NCI-H510A treated with DMSO at 0.1 percent for 48 hours (cell line): ENCODE data around the gene H3-3A.

Experiments used
- DNase-seq: peaks from one replicate; lab custom pipeline; 2025; lab: John Stamatoyannopoulos, UW

The H3-3A gene

DNA sequence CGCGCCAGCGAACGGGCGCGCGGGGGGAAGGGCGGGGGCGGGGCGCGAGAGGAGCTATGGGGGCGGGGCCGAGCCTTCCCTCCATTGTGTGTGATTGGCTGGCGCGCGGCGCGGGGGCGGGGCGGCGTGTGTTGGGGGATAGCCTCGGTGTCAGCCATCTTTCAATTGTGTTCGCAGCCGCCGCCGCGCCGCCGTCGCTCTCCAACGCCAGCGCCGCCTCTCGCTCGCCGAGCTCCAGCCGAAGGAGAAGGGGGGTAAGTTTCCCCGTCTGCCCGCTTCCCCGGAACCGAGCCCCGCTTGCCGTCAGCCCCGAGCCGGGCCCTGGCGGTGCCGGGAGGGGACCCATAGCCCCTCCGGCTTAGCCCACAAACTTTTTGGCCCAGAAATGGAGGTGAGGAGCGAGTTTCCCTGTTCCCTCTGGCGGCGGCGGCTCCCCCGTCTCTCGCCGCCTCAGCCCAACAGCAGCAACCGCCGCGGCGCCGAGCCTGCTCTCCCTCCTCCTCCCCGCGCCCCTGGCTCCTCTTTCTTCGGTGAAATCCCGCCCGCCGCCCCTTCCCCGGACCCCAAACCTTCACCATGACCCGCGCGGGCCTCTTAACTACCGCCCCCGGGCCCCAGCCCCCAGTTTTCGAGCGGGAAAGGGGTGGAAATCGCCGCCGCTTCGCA, at the start of gene H3-3A:
Gene H3-3A, plus strand, starts transcription at position 159 of the 666 bp plus-strand sequence. CDS start 1,636 bp downstream, outside the sequence.
- peak; percentile 91 for DNase-seq

DNA sequence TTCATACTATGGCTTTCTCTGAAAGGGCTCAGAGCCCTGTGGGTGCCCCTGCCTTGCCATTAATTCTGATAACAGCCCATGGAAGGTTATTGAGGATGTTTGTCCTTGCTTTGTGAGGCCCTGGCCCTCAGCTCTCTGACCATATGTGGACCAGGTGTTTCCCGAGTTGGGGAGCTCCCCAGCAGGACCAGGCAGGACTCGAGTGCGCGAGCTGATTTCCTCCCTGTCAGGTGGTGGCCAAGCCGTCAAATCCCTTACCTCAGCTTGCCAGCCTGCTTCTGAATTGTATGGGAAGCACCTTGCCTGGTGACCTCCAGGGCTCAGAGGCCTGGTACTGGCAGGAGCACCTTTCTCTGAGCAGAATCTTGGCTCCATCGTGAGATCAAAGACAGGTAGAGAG, 45.4 kb upstream of the H3-3A start:
- no peak for DNase-seq

DNA sequence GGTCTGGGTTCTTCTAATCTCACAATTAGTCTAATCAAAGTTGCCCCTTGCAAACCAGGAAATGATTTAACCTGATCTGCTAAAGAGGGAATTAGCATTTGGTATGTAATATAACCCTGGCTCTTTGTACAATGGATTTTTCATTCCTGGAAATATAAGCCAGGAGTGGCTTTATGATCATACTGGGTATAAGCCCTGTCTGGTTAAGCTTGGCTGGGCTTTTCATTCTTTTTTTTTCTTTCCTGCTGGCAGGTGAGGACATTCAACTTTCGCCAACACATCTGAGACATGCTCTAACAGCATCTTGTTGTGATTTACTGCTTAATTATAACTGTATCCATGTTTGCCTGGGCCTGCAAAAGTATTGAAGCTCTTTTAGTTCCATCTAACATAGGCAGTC, 42.9 kb upstream of the H3-3A start:
- no peak for DNase-seq

DNA sequence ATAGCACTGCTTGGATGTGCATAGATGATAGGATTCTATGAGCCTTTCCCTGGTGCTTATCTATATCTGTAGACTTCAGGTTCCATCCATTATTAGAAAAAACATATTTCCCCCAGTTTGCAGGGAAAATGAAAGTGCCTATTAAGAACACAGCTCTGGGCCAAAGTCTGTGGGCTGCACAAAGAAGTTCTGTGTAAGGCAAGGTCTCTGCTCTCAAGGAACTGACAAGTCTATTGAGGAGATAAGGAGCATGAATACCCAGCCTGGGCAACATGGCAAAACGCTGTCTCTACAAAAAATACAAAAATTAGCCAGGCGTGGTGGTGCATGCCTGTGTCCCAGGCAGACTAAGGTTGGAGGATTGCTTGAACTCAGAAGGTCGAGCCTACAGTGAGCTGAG, 41.1 kb upstream of the H3-3A start:
- DNase-seq = no peak

DNA sequence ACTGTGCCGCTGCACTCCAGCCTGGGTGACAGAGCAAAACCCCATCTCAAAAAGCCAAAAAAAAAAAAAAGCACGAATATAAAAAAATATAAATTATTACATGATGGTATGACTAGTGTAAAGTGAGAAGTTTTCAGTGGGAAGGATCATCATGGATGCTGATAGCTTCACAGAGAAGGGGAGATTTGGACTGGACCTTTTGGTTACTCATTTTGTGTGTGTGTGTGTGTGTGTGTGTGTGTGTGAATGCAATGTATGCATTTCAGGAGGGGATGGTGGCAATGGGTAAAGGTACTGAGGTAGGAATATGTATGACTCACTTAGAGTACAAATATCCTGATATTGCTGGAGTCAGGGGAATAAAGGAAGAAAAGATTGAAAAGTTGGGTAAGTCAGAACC, 40.7 kb upstream of the H3-3A start:
- no peak for DNase-seq

DNA sequence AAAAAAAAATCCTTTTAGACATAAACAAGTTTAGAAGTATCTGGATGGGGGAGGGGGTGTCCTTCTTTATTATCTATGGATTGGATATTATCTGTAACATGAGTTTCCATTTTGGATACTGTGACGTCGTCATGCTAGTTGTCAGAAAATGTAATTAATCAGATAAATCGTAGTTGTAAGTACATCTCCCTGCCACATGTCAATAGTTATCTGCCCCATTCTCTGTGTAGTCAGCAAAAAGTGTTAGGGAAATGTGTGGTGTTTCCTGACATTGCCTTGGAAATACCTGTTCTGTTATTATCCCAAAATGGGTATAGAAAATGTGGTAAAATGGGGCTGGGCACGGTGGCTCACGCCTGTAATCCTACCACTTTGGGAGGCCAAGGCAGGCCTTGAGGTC, 38.8 kb upstream of the H3-3A start:
- DNase-seq = no peak

DNA sequence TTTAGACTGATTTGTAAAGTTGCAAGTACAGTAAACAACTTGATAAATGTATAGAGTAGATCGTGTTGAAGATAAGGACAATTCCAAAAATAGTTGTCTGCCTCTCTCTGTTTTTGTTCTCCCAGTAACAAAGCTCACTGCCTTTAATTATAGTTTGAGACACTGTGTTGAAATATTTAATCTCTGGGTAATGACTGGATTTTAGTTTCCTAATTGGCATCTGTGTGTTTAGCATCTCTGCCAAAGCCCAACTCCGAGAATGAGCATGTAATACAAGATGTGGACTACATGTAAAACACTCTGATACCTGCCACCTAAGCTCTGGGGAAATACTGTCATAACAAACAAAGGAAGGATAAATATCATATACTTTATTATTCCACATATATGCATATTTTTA, 35.7 kb upstream of the H3-3A start:
- DNase-seq = no peak

DNA sequence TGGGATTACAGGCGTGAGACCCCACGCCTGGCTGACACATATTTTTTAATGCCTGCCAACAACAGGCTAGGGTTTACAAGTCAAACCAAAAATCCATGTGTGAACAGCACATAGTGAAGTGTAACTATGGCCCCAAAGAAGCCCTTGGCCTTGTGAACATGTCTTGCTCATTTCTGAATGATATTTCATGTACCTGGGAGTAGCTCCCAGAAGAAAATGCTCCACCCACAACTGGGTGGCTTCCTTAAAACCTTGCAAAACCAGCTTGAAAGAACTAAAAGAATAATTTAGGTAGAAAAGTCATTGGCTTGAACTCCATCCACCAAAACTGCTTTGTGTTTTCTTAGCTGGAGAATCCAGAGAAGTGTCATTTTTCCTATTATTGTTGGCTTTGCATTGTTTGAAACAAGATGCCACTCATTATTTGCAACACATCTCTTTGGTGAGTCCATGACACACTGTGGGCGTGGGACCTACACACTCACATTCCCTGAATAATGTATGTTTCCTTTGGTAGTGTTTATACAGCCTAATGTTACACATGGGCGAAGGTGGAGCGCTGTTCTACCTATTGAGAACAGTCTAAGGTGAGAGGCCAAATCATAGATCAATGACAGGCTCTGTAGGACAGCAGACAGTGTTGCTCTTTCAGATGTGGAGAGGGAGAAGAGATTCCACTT, 34.8 kb upstream of the H3-3A start:
- DNase-seq = no peak

DNA sequence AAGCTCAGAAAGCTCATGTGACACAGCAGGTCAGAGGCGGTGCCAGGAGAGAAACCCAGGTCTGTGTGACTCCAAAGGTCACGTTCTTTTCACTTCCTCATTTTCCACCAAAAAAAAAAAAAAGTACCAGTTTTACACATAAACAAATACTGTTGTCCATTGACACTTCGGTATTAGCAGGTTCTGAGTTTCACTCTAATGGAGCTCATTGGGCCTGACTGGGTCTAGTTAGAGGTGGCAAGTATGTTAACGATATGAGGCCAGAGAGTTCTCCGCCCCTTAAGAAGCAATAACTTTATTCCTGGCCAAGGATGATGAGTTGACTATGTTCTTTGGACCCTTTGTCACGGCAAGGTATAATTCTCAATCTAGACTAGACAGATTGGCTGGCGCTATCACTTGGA, 33.4 kb upstream of the H3-3A start:
- DNase-seq = no peak

DNA sequence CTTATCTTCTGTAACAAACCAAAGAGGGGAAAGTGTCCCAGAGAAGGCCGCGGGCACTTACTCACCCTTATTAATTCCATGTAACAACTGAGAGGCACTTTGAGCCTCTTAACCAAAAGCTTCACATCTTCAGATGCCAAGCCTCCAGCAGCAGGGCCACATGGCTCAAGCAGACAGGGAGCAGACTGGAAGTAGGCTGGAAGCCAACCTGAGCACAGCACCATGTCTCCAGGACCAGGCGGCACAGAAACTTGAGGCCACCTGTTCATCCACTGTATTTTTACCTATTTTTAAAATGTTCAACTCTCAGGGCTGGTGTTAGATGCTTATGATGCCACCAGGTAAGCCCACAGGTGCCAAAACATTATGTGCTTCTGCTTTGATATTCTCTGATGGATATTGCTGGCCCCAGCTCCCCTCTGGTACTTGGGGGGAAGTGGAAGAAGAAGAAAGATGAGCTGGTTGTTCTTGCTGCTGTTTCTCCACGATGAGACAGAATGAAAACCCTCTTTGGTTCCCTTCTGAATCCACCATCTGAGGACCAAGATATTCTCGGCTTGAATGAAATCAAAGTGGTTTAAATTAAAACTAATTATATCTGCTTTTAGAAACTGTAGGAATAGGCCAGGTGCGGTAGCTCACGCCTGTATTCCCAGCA, 32.8 kb upstream of the H3-3A start:
- no peak for DNase-seq

DNA sequence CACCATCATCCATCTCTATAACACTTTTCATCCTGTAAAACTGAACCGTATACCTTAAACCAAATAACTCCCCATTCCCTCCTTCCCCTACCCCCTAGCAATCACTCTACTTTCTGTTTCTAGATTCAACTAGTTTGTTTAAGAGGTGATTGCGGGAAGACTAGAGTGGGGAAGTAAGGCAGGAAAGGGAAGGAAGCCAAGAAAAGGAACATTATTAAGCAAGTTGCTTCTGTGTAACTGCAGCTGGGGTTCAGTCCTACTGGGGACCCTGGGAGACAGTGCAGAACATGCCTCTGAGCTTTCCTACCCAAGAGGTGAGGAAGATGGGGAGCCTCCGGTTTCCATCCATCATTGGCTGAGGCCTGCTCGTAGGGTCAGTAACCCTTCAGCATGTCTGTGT, 28.9 kb upstream of the H3-3A start:
- DNase-seq = no peak

DNA sequence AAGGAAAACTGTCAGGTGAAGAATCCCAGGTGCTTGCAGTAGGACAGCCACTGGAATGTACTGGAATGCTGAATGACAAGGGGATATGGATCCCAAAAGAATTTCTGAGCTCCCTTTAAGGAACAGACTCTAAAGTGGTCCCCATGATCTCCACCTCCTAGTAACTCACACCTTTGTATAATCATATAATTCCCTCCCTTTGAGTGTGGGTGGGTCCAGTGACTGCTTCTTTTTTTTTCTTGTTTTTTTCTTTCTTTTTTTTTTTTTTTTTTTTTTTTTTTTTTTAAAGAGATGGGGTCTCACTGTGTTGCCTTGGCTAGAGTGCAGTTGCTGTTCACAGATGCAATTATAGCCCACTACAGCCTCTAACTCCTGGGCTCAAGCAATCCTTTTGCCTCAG, 28.5 kb upstream of the H3-3A start:
- no peak for DNase-seq

DNA sequence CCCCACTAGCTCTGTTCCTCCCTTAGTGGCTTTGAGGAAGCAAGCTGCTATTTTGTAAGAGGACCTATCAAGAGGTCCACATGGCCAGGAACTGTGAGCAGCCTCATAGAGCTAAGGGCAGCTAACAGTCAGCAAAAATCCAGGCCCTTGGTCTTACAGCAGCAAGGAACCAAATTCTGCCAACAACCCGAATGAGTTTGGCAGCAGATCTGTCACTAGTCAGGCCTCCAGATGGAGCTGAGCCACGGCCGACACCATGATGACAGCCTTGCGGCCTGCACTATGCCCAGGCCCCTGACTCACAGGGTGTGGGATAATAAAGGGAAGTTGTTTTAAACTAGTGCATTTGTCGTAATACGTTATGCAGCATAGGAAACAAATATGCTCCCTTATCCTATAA, 28.0 kb upstream of the H3-3A start:
- DNase-seq = no peak

DNA sequence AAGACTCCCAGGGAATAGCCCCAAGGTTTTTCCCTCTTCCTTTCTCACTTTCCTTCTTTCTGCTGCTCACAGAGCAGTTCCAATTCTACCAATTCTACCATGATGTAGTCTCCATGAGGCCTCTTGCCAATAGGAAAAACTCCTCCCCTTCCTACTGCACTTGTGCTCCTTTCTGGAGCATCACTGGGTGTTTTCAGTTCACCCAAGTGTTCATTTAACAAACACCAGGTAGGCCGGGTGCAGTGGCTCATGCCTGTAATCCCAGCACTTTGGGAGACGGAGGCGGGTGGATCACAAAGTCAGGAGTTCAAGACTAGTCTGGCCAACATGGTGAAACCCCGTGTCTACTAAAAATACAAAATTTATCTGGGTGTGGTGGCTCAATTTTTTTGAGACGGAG, 26.6 kb upstream of the H3-3A start:
- no peak for DNase-seq

DNA sequence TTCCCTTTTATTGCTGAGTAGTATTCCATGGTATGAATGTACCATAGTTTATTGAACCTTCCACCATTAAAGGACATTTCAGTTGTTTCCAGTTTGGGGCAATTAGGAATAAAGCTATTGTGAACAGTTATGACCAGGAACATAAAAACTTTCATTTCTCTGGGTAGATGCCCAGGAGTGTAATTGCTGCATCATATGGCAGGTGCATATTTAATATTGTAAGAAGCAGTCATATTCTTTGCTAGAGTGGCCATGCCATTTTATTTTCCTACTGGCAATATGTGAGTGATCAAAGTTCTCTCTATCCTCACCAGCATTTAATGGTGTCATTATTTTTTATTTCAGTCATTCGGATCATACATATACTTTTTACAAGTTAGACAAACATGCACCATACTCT, 23.9 kb upstream of the H3-3A start:
- DNase-seq = no peak

DNA sequence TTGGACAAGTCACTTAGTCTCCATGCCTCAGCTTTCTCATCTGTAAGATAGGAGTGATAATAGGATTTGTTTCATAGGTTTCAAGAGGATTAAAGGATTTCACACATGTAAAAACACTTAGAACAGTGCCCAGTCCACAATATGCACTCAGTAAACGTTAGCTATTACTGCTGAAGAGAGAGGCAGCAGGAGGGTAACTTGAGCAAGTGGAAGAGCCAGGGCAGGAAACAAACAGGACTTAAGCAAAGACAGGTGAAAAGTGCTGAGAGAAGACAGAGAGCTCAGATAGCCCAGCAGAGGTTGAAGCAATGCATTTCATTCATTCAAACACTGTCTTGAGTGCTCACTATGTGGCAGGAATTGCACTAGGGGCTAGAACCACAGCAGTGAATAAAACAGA, 21.1 kb upstream of the H3-3A start:
- peak; percentile 16 for DNase-seq

DNA sequence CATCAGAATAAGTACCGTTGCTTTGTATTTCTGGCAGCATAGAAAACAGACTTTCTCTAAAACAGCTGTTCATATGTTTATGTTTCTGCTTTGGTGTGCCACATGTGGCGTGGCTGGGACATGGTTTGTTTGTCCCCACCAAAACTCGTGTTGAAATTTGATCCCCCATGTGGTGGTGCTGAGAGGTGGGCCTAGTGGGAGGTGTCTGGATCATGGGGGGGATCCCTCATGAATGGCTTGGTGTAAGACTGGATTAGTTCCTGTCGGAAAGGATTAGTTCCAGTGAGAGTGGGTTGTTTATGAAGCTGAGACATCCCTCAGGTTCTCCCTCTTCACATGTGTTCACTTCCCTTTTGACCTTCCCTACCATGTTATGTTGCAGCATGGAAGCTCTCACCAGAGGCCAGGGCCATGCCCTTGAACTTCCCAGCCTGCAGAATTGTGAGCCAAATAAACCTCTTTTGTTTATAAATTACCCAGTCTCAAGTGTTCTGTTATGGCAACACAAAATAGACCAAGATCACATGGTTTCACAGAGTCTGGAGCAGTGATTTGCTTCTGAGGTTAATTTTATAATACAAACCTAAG, 17.9 kb upstream of the H3-3A start:
- no peak for DNase-seq

DNA sequence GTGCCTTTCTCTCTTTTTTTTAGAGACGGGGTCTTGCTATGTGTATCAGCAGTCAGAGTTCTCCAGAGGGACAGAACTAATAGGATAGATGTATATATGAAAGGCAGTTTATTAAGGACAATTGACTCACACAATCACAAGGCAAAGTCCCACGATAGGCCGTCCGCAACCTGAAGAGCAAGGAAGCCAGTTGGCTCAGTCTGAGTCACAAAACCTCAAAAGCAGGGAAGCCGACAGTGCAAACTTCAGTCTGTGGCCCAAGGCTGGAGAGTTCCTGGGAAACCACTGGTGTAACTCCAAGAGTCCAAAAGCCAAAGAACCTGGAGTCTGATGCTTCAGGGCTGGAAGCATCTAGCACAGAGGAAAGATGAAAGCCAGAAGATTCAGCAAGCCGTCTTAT, 16.3 kb upstream of the H3-3A start:
- no peak for DNase-seq

DNA sequence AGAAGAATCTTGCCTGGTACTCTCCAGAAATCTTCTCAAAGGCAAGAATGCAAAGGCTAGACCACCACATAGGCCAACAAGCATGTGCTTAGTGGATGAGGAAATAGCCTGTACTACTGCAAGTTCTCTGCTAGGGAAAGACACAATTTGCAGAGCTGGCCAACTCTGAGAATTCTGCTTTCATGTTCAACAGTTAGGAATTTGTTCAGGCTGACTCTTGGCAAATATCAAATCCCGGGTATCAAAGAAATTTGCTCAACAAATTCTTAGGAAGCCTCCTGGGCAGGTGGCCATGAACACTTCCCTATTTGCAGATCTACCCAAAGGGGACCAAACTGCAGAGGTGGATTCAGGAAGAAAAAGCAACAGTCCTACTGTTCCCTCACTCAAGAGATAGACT, 15.0 kb upstream of the H3-3A start:
- no peak for DNase-seq

DNA sequence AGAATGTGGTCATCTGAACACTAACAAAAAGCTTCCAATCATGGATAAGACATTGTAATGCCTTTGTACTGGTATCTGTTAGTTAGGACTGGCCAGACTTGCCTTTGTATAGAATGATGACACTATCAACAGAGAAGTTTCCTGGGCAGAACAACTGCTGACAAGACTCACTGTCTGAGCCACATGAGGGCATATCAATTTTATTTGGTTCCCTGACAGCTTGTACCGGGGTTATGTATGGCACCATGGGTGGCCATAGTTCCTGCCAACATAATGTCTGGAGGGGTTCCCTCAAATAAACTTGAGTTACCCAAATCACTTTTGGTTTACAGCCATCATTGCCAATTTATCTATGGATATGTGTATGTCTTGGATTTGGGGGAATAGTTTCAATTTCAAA, 13.6 kb upstream of the H3-3A start:
- DNase-seq = no peak

DNA sequence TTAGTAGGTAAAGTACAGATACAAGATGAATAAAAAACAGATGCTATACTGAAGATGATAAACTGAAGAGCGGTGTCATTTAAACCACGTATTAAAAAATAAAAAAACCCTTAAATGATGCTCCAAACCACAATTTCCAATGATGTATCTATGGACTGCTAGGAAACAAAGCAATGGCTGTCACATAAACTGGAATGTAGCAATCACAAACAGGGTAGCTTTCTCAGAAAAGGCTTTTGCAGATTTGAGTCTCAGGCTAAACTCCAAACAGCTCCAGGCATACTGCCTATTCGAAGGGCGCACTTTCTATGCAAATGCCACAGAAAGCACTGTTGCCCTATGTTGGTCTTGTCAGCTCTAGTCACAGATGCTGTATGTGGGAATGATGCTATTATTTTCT, 12.4 kb upstream of the H3-3A start:
- DNase-seq = no peak

DNA sequence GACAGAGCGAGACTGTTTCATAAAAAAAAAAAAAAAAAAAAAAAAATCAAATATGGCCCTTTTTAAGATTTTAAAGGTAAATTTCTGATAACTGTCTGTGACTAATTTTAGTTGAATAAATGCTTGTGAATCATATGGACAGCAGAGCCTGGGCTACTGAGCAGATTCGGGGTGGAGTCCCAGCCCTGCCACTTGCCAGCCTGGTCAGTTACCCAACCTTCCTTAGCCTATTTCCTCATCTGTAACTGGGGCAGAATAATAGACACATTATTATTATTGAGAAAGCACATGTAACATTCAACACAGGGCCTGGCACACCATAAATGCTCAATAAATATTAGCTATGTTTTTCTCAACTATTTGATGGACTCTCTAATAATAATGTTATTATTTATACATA, 11.2 kb upstream of the H3-3A start:
- no peak for DNase-seq

DNA sequence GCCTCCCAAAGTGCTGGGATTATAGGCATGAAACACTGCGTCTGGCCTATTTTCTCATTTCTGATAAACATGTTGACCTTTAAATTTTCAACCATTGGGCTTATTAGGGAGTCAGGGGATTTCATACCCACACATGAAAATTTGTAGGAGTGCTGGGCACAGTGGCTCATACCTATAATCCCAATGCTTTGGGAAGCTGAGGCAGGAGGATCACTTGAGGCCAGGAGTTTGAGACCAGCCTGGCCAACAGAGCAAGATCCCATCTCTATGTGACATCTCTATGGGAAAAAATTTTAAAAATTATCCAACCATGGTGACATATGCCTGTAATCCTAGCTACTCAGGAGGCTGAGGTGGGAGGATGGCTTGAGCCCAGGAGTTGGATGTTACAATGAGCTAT, 10.5 kb upstream of the H3-3A start:
- DNase-seq = no peak
